HepG2 (cell line): ENCODE data around the gene KLB. TPM values are rescaled to one million over a fixed set of nuclear protein-coding genes. Genes with fewer than 3 reads are reported as not detected.

Experiments
- ATF7 ChIP-seq, 2 experiments: fragments of 450-650 bp in 1 of 2; sonication (generic) in 1 of 2; formaldehyde crosslinking in 1 of 2; IDR thresholded peaks; 2 replicates each; pipeline versions ENCODE4 v1.4.0 to v1.6.1; 2016 to 2020; ENCODE audit warnings: antibody characterized with exemption in 1 of 2, mild to moderate bottlenecking in 1 of 2, missing genetic modification reagents in 1 of 2
- CCDC6 ChIP-seq: sonication (generic); formaldehyde crosslinking; IDR thresholded peaks from 2 replicates; pipeline ENCODE4 v1.8.1; 2022; ENCODE audit warnings: mild to moderate bottlenecking, missing genetic modification reagents, moderate library complexity
- DNMT3B ChIP-seq: conservative IDR thresholded peaks from 2 replicates; pipeline ENCODE4 v1.6.1; 2016; ENCODE audit warnings: missing biosample characterization, control low read depth
- E2F2 ChIP-seq: sonication (generic); formaldehyde crosslinking; IDR thresholded peaks from 2 replicates; pipeline ENCODE4 v1.4.0; 2020; ENCODE audit warnings: missing genetic modification reagents, borderline replicate concordance
- GATA4 ChIP-seq: sonication (generic); IDR thresholded peaks from 2 replicates; pipeline ENCODE4 v1.6.1; 2016; ENCODE audit warnings: antibody characterized with exemption, low read depth, borderline replicate concordance
- GMEB1 ChIP-seq: sonication (generic); formaldehyde crosslinking; IDR thresholded peaks from 2 replicates; pipeline ENCODE4 v1.5.1; 2020; ENCODE audit warnings: missing genetic modification reagents, mild to moderate bottlenecking, borderline replicate concordance
- HNF1B ChIP-seq: sonication (generic); formaldehyde crosslinking; IDR thresholded peaks from 2 replicates; pipeline ENCODE4 v1.5.1; 2020; ENCODE audit warnings: mild to moderate bottlenecking, moderate library complexity, missing genetic modification reagents
- KLF13 ChIP-seq: sonication (generic); formaldehyde crosslinking; IDR thresholded peaks from 2 replicates; pipeline ENCODE4 v1.4.0; 2020; ENCODE audit warnings: mild to moderate bottlenecking, missing genetic modification reagents
- KMT2A ChIP-seq: sonication (generic); formaldehyde crosslinking; IDR thresholded peaks from 2 replicates; pipeline ENCODE4 v1.4.0; 2020; ENCODE audit warnings: missing genetic modification reagents
- NR2F6 ChIP-seq, 2 experiments: IDR thresholded peaks; 2 replicates each; pipeline ENCODE4 v1.6.1; 2016; ENCODE audit warnings: antibody characterized with exemption in 1 of 2, mild to moderate bottlenecking in 1 of 2
- SIX1 ChIP-seq: sonication (generic); formaldehyde crosslinking; IDR thresholded peaks from 2 replicates; pipeline ENCODE4 v1.4.0; 2020; ENCODE audit warnings: missing genetic modification reagents, borderline replicate concordance
- ZBTB46 ChIP-seq: sonication (generic); formaldehyde crosslinking; IDR thresholded peaks from 2 replicates; pipeline ENCODE4 v1.4.0; 2020; ENCODE audit warnings: mild to moderate bottlenecking, missing genetic modification reagents, borderline replicate concordance
- ZNF24 ChIP-seq: fragments of 450-650 bp; IDR thresholded peaks from 2 replicates; pipeline ENCODE4 v1.6.1; 2017; ENCODE audit warnings: antibody characterized with exemption, mild to moderate bottlenecking
- ZNF597 ChIP-seq: sonication (generic); formaldehyde crosslinking; IDR thresholded peaks from 2 replicates; pipeline ENCODE4 v1.5.0; 2020; ENCODE audit warnings: missing genetic modification reagents
- ZNF598 ChIP-seq: sonication (generic); formaldehyde crosslinking; IDR thresholded peaks from 2 replicates; pipeline ENCODE4 v1.5.1; 2020; ENCODE audit warnings: mild to moderate bottlenecking, missing genetic modification reagents, borderline replicate concordance
- ZNF782 ChIP-seq: sonication (generic); formaldehyde crosslinking; IDR thresholded peaks from 2 replicates; pipeline ENCODE4 v1.4.0; 2020; ENCODE audit warnings: missing genetic modification reagents, mild to moderate bottlenecking, borderline replicate concordance
- ZSCAN12 ChIP-seq: sonication (generic); formaldehyde crosslinking; IDR thresholded peaks from 2 replicates; pipeline ENCODE4 v1.9.0; 2021; ENCODE audit warnings: mild to moderate bottlenecking, missing genetic modification reagents
- polyA plus RNA-seq, 8 experiments: library from polyadenylated mRNA; depleted of rRNA in 3 of 8; stranded (reverse) in 7 of 8; unstranded in 1 of 8; fragments of >200 nt; fragmentation: Illumina TruSeq in 4 of 8; extraction: Trizol in 4 of 8; gene quantifications; 2 replicates each; pipeline versions ENCODE4 v1.2.1 to v1.2.3, GENCODE V29; 2011 to 2016; ENCODE audit warnings: low read depth in 4 of 8, missing spikeins in 1 of 8, mixed read lengths in 1 of 8; ENCODE audit not compliant: insufficient read depth in 1 of 8
- total RNA-seq, 5 experiments: library from RNA; depleted of rRNA; stranded (reverse); fragments of >200 nt; fragmentation: Illumina TruSeq; extraction: Trizol; gene quantifications; 2 replicates each; pipeline ENCODE4 v1.2.3, GENCODE V29; 2016; ENCODE audit warnings: low read depth in 1 of 5
- TF ChIP-seq, protein P1 (sequence below): IDR thresholded peaks from 2 replicates; pipeline ENCODE4 v1.6.1; 2016; ENCODE audit warnings: low read depth

The KLB gene
- total and polyA plus RNA-seq, 2 of the 13 experiments (the other 11 are each of a cell fraction or from before 2014, with no cell fraction given) = 25.3 to 82.0 TPM

DNA sequence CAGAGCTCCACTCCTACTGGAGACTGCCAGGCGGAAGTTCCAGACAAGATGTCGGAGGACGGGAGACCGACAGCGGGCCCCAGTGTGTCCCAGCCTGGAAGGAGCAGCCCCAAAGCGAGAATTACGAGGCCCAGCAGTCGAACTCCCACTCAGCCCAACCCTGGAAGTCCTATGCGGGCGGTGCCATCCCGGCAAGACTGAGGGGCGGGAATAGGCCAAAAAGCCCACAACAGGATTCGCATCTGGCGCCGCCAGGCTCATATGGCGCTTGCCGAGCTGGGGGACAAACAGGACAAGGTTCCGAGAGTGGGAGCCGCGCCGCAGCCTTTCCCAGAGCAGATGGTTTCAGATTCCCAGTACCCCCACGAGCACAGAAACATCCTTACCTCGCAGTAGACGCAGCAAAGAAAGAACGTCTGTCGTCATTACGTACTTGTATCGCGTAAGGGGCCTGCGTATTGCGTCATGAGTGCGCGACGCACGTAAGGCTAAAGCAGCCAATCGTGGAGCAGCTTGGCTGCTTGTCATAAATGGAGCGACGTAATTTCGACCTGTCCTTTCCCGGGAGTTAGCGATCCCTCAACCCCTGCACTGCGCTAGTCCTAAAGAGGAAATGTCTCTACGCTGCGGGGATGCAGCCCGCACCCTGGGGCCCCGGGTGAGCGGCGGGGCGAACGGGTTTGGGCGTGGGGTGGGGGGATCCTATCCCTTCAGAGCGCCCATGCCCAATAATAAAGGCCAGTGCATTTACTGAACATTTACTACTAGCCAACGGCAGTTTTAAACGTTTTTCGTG, 52.0 kb downstream of the KLB start, which contains the start of the genes LIAS and RPL9 (continued):
- TF ChIP-seq GMEB1 (CRISPR knock-in tag) (peak; percentile 100), ZNF782 (CRISPR knock-in tag) (peak; percentile 86), E2F2 (CRISPR knock-in tag) (no peak), ZBTB46 (0 out of 2 replicates have a peak, but pooled peaks have one; percentile 41), ZNF597 (CRISPR knock-in tag) (no peak), DNMT3B (peak; percentile 31; the same call in 1 of the 2 replicates), KMT2A (CRISPR knock-in tag) (peak; percentile 93), CCDC6 (peak; percentile 67), ATF7 (IDR thresholded peaks at IDR 0.05) (peak; percentile 98), ATF7 (CRISPR knock-in tag; IDR thresholded peaks at IDR 0.05) (peak; percentile 97), NR2F6 (IDR thresholded peaks at IDR 0.05) (0 out of 2 replicates have a peak, but pooled peaks have one; percentile 11), NR2F6 (CRISPR knock-in tag; IDR thresholded peaks at IDR 0.05) (peak; percentile 32; the same call in 1 of the 2 replicates), KLF13 (CRISPR knock-in tag) (no peak), ZNF24 (no peak), ZNF598 (CRISPR knock-in tag) (peak; percentile 87; the same call in 1 of the 2 replicates), SIX1 (CRISPR knock-in tag) (peak; percentile 62), HNF1B (no peak; the same call in 1 of the 2 replicates), ZSCAN12 (CRISPR knock-in tag) (0 out of 2 replicates have a peak, but pooled peaks have one; percentile 90), GATA4 (no peak)
- TF ChIP-seq, protein P1, sequence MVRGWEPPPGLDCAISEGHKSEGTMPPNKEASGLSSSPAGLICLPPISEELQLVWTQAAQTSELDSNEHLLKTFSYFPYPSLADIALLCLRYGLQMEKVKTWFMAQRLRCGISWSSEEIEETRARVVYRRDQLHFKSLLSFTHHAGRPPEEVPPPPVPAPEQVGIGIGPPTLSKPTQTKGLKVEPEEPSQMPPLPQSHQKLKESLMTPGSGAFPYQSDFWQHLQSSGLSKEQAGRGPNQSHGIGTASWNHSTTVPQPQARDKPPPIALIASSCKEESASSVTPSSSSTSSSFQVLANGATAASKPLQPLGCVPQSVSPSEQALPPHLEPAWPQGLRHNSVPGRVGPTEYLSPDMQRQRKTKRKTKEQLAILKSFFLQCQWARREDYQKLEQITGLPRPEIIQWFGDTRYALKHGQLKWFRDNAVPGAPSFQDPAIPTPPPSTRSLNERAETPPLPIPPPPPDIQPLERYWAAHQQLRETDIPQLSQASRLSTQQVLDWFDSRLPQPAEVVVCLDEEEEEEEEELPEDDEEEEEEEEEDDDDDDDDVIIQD (CRISPR knock-in tag) = peak; percentile 69; the same call in 1 of the 2 replicates
